Kasumi-1 (cell line): ENCODE measurements around the gene PLD2.
A peak's percentile ranks its signal among the peaks of the same experiment; 100 is the strongest.
"Not testable (repeated sequence)": the region's sequence is repeated elsewhere in the genome, so short reads cannot be mapped to it uniquely, and the experiment has no call there.

Experiments used
- DNase-seq, 2 experiments: peaks; one replicate each; lab custom pipeline; 2025; lab: John Stamatoyannopoulos, UW

The PLD2 gene

GRCh38 chr17:4858068-4858881 is 51.3 kb downstream of the PLD2 start:
- DNase-seq: no peak

GRCh38 chr17:4858882-4859260 is 51.9 kb downstream of the PLD2 start:
- no peak for DNase-seq

GRCh38 chr17:4859816-4860625 is 53.1 kb downstream of the PLD2 start:
- no peak for DNase-seq

- DNase-seq: no peak
These were observed 53.7 kb downstream of the PLD2 start for GRCh38 chr17:4860651-4861050.

GRCh38 chr17:4861052-4861451 is 54.1 kb downstream of the PLD2 start:
- DNase-seq: no peak

DNA sequence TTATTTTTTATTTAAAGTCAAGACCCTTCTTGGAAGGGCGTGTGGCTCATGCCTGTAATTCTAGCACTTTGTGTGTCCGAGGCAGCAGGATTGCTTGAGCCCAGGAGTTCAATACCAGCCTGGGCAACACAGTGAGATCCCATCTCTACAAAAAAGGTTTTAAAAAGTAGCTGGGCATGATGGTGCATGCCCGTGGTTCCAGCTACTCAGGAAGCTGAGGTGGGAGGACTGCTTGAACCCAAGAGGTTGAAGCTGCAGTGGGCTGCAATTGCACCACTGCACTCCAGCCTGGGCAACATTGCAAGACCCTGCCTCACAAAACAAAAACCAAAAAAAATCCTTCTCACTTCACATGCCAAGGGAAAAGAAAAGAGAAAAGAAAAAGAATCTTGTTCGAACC is 55.8 kb downstream of the PLD2 start:
- no peak for DNase-seq

DNA sequence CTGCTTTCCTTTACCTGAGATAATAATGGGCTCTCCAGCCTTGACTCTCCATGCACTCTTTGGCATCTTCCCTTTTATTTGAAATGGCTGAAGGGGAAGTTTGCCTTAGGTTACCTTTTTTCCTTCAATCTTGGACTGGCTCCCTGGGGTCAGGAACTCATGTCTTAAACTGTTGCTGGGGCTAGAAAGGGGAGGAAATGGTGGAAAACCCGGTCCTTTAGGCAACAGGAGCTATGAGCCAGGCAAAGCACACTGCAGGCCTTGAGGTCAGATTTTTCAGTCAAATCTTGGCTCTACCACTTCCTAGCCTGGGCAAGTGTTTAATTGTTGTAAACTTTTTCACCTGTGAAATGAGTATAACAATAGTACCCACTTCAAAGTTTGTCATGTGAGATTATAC is 56.4 kb downstream of the PLD2 start:
- DNase-seq: no peak

DNA sequence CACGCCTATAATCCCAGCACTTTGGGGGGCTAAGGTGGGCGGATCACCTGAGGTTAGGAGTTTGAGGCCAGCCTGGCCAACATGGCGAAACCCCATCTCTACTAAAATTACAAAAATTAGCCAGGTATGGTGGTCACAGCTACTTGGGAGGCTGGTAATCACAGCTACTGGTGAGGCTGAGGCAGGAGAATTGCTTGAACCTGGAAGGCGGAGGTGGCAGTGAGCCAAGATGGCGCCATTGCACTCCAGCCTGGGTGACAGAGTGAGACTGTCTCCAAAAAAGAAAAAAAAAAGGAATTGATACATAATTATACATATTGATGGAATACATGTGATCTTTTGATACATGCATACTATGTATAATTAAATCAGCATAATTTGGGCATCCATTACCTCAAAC is 60.6 kb downstream of the PLD2 start:
- not testable (repeated sequence) for DNase-seq

DNA sequence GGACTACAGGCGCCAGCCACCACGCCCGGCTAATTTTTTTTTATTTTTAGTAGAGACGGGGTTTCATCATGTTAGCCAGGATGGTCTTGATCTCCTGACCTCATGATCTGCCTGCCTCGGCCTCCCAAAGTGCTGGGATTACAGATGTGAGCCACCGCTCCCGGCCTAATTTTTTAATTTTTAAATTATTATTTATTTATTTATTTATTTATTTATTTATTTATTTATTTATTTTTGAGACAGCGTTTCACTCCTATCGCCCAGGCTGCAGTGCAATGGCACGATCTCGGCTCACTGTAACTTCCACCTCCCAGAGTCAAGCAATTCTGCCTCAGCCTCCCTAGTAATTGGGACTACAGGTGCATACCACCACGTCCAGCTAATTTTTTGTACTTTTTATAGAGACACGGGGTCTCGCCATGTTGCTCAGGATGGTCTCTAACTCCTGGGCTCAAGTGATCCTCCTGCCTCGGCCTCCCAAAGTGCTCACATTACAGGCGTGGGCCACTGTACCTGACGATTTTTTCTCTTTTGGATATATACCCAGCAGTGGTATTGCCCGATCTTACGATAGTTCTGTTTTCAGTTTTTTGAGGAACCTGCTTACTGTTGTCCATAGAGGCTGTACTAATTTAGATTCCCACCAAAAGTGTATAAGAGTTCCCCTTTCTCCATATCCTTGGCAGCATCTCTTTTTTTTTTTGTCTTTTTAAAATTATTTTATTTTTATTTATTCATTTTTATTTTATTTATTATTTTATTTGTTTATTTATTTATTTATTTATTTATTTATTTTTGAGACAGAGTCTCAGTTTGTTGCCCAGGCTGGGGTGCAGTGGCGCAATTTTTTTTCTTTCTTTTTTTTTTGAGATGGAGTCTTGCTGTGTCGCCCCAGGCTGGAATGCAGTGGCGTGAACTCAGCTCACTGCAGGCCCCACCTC is 62.4 kb downstream of the PLD2 start:
- DNase-seq: not testable (repeated sequence)

- DNase-seq: no peak
These were observed 63.9 kb downstream of the PLD2 start for GRCh38 chr17:4870855-4871254.

DNA sequence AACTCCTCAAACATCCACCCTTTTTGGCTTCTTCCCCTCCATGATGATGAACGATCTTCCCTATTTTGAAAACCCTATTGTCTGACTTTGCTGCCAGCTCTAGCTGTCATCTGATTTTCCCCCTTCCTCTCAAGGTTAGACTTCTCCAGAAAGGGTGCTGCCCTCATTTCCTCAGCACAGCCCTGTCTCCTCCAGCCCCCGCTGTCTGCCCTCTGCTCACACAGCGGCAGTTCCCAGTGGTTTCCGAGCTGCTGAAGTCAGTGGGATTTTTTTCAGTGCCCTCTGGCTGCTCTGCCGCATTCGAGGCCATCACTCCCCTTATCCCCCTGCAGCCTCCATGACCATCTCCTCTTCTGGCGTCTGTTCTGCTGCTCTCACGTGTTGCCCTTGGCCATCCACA is 65.8 kb downstream of the PLD2 start:
- DNase-seq: peak; percentile 7 to 40
